ENCODE results near the gene HIPK2.

Gene HIPK2

GRCh38 chr7:139645572-139646523 is 131.9 kb downstream of the HIPK2 start:
- peak; percentile 67 for DNase-seq

- no peak for DNase-seq
Measured at GRCh38 chr7:139643951-139644585, 133.7 kb downstream of the HIPK2 start.

DNA sequence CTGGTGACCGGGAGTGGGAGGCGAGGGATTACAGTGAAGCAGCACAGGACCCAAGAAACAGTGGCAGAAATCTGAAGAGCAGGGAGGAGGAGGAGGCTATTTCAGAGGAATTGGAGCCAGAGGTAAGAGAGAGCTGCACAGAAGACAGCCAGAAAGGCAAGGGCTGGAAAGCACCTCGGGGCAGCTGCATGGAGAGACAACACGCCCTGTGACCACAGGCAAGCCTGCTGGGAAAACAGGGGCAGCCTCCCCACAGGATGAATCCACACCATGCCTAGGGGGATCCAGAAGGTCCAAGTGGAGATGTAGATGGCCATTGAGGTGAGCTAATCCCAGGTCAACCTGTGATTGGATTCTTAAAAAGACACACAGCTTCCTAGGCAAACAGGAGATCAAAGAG is 135.5 kb downstream of the HIPK2 start:
- DNase-seq = no peak

- DNase-seq = no peak
Measured at GRCh38 chr7:139641337-139641992, 136.3 kb downstream of the HIPK2 start.

- peak; percentile 99 for DNase-seq
Measured at GRCh38 chr7:139640681-139641080, 137.1 kb downstream of the HIPK2 start.

DNA sequence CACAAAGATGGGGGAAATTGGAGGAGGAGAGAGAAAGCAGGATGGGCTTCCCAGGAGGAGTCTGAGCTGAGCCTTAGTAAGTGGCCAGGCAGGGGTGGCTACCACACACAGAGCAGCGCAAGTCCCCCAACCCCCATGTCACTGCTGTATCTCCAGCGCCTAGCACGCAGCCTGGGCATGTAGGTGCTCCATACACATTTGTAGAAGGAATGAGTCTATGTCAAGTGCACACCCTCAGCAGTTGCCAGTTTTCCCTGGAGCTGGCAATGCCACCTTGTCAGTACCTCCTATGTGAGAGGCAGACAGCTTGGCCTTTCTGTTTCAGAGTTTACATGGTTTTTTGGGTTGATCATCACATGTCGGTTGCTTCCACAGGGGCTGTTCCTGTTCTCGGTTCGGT is 138.2 kb downstream of the HIPK2 start:
- DNase-seq = no peak

DNA sequence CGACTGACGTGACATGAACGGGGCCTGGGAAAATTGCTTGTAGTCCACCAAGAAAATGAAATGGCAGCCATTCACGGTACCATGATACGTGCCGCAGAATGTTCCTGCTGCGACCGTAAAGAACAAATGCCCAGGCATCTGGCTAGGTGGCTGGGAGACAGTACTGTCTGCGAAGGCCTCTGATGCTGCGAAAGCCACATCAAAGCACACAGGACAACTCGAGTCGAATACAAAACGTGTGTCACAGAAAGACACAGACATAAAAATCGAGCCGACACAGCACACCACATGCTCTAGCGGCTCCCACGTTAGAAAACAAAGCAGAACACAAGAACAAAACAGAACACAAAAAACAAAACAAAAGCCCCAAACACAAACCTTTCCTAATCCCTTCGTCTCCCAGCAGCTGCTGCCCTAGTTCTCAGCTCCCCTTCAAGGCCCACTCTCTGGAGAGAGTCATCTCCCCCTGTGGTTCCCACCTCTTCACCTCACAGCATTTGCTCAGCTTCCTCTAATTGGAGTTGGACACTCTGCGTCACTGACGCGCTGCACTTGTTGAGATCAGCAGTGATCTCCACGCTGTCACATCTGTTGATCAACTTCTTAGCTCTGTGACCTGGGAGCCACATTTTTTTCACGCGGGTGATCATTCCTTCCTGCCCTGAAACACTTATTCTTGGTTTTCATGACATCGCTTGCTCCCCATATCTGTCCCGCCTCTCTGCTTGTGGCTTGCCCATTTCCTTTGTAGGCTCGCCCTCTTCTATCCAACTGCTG is 142.1 kb downstream of the HIPK2 start:
- peak; percentile 57 for DNase-seq

DNA sequence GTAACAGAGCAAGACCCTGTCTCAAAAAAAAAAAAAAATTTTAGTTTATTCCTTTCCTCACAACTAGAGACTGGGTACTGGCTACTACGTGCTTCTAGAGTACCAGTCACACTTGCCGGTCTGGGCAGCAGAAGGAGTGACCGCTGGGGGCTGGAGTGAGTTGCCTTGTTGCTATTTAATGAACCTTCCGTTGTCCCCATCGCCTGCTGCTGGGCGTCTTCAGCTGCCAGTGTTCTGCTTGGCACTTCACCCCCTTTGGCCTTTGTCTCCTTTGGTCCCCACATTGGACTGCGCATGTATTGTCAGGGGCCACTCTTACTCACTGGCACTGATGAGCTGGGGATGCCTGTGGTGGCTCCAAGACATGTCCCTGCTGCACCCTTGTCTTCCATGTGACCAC is 143.7 kb downstream of the HIPK2 start:
- no peak for DNase-seq

- DNase-seq = no peak
Measured at GRCh38 chr7:139631520-139632031, 146.2 kb downstream of the HIPK2 start.

DNA sequence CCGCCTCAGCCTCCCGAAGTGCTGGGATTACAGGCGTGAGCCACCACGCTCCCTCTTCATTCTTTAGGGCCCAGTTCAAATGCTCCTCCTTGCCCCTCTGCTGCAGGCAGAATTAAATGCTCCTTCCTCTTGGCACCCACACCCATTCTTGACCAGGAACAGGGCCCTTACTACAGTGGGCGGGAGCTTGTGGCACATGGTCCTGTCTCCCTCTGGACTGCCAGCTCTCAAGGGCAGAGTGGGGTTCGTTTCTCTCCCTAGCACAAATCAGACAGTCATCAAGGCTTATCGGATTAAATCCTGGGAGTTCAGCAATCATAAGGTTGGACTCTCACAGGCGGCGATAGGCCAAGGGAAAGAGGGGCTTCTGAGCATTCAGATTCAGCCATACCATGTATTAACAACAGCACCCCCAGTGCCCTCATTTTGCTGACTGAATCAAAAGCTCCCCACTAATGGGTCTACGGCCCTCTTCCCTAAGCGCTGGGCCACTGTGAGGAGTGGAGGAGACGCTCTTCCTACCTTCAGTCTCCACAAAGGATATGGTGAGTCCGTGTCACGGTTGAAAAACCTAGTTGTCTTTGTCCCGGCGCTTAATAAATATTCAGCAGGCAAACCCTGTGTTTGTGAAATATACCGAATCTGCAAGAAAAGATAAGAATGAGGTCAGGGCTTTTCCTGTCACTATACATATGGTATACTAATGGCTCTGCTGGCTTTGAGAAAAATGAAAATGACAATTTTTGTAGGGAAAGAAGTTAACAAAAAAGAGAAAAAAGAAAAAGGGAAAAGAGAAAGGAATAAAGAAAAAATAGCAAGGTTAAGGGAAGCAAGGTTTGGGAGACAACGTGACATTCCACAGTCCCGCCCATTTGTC is 146.9 kb downstream of the HIPK2 start:
- no peak for DNase-seq

DNA sequence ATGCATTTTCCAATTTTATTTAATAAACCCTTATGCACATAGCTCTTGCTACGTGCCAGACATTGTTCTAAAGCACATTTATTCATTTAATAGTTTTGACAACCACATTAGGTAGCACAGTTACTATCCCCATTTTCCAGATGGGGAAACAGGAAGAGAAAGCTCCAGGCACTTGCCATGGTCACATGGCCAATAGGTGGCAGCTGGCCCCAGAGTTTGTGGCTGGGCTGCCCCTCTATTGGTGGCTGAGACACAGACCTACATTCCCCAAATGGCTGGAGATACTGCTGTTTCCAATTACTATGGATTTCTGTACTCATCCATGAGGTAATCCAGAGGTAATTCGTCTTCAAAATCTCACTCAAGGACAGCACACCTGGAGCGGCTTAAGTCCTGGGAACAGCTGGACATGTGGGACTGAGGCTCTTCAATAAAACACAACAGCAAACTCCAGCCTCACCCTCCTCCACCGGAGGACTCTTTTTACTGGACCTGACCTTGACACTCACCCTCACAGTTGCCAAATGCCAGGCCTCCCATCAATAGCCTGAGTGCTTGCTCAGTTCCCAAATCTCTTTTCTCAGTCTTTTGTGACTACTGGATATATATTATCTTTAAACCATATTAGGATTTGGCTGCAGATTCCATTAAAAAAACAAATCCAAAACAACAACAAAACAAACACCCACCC is 148.3 kb downstream of the HIPK2 start:
- DNase-seq = peak; percentile 10

DNA sequence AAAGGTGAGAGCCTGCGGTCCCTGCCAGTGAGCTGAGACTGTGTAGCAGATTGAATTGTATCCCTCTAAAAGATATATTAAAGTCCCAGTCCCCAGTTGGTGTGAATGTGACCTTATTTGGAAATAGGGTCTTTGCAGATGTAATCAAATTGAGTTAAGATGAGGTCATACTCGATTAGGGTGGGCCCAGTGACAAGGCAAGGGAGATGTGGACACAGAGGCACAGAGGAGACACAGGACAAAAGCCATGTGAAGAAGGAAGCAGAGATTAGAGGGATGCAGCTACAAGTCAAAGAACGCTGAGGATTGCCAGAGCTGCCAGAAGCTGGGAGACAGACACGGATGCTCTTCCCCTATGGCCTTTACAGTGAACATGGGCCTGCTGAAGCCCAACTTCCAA is 150.0 kb downstream of the HIPK2 start:
- DNase-seq = no peak

DNA sequence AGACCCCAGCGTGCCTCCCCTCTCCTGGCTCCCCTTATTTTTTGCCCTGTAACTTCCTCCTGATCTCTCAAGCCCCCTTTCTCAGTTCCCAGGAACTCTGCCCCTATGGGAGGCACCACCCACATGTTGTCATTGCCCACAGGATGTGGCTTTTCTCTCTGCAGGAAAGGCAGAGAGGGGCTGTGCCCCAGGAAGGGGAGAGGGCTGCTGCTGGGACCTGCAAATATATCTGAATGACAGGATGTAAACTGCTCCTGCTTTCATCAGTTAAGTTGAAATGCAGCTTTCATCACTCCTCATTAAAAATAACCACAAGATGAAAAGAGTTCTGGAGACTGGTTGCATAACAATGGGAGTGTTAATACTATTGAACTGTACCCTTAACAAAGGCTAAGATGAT is 151.0 kb downstream of the HIPK2 start:
- peak; percentile 86 for DNase-seq

DNA sequence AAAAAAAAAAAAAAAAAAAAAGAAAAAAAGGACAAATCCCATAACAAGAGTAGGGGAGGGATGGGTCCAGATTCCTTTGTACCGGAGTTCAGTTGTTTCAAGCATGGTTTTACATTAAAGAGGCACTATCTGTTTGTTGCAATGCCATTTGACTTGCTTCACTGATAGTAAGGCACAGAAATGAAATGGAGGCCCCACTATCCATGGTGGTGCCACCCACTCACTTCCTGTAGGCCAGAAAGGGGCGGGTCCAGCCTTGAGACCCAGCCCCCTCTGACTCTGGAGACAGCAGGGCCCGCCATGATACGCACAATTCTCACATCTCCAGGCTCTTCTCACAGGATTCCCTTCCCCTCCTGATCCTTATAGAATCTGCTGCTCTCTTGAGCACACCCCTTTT is 154.3 kb downstream of the HIPK2 start:
- no peak for DNase-seq

DNA sequence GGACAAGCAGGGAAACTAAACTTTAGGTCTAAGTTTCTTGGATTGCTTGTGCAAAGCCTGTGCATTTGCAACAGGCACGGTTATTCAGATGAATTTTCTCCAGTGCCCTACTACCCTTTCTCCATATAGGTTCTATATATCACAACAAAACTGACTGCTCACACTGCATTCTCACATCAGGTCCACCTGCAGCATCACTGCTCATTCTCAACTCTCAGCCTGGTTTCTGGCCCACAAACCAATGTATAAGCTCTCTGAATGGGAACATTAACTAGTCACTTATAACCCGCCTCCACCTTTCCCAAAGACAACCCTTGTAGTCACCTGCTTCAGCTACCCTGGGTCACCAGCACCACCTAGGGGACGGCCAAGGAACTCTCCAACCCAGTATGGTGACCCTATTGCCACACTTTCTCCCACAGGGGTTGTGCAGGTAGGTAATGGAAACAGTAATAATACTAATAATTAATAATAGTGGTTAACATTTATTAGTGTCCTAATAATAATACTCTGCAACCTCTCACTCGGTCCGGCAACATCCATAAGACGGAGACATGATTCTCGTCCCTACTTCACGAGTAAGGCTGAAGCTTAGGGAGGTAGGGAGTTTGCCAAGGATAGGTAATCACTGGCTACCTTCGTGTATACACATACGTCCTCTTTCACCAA is 157.0 kb downstream of the HIPK2 start:
- no peak for DNase-seq

DNA sequence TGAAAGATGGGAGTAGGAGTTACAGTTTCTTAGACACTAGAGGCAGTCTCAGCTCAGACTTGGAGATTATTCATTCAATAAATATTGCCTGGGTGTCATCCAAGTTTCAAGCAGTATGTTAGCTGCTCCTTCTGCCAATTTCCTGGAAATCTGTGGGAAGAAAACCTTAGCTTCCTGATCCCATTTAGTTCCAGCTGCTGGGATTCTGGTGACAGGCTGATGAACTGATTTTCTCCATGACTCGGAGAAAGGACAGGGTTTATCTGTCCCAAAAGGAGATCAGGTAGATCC is 158.5 kb downstream of the HIPK2 start:
- no peak for DNase-seq

DNA sequence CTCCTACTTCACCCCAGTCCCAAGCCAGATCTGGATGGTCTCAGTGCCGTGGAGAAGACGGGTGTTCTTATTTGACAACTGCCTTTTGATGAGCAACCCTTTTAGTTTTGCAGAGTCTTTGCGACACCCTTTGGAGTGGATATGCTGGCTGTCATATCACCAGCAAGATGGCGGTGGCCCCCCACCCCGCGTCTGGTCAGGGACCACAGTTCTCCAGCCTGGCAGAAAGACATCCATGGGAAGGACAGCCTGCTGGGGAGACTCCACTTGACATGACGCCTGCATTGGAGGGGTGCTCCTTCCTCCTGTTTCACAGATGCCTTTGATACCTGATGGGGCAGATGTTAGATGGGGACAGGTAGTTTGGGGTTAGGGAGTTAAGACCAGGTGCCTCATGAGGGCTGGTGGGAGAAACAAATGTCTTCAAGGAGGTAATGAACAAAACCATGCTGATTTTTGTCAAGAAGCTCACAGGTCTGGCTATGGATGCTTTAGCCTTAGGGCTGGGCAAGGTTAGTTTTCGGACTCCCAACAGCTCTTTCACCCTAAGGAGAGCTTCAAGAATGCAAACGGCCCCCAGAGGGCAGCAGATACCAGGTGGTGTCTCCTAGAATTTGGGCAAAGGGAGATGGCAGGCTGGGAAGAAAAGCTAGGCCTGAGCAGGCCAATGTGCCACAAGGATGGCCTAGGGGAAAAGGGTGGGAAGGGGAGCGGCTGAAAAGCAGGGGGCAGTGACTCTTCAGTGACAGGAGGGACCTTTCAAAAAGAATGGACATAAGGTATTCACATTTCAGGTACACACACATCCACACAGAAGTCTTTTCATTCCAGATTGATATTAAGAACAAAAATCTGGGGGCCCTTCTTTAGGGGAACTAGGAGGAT is 159.1 kb downstream of the HIPK2 start:
- DNase-seq = peak; percentile 24

- no peak for DNase-seq
Measured at GRCh38 chr7:139617074-139617473, 160.7 kb downstream of the HIPK2 start.

DNA sequence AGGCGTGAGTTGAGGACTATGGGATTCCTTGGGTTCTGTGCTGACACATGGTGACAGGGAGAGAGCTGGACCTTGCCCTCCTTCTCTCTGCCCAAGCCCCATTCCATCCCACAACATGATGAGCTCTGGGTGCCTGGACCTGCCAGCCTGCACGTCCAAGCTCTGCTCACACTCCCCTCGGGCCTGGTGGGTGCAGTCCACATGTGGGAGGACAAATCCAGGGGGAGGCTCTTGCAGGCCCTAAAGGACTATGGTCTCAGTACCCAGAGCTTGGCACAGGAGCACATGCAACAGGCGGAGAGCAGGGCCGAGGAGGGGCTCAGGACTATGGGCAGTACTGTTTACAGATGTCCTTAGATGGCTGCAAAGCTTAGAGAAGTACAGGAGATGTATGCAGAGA is 162.9 kb downstream of the HIPK2 start:
- no peak for DNase-seq

DNA sequence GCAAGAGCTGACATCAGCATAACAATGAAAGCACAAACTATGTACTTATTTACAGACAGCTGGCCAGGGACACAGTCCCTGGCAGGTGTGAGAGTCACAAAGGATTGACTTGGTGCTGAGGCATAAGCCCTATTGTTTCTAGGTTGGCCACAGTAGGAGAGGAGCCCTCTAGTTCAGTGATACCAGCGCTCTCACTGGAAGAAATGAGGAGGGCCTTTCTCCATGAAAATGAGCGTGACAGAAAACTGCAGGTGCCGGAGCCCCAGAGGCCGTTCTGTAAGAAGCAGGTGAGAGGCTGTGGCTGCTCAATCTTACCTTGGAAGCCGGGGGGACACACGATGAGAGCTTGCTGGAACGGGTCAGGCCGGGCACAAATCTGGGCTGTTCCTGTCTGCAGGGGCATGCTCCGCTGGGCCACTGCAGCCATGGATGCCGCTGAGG is 163.8 kb downstream of the HIPK2 start:
- no peak for DNase-seq

Measured in MV-4-11 (cell line).